OCI-LY3 (cell line): Measurements from ENCODE around the gene BTBD9.

Source experiments
- H2AFZ ChIP-seq: fragments of 200-600, 300-600 bp; shearing (Covaris generic); 2 replicates; pipeline ENCODE4 v1.6.0; 2014; ENCODE audit warnings: antibody characterized with exemption, low read depth, low read length
- H3K27ac ChIP-seq: fragments of 200-600, 300-600 bp; sonication (generic); 2 replicates; pipeline ENCODE4 v1.5.1; 2014; ENCODE audit warnings: mild to moderate bottlenecking, low read length, moderate library complexity, mixed read lengths
- H3K27me3 ChIP-seq: fragments of 200-600, 300-600 bp; sonication (generic); 2 replicates; pipeline ENCODE4 v1.6.1; 2014; ENCODE audit warnings: low read depth, low read length, mixed read lengths
- H3K36me3 ChIP-seq: fragments of 200-600, 300-600 bp; sonication (generic); replicated peaks from 2 replicates; pipeline ENCODE3; 2014; ENCODE audit warnings: low read depth, low read length, mixed read lengths
- H3K4me1 ChIP-seq: fragments of 300-600, 200-600 bp; sonication (generic); 2 replicates; pipeline ENCODE4 v1.6.1; 2014; ENCODE audit warnings: low read length, mixed read lengths
- H3K4me2 ChIP-seq: fragments of 200-600, 300-600 bp; sonication (generic); 2 replicates; pipeline ENCODE4 v1.6.1; 2014; ENCODE audit warnings: low read length, mixed read lengths
- H3K4me3 ChIP-seq: fragments of 300-600, 200-600 bp; sonication (generic); 2 replicates; pipeline ENCODE4 v1.5.1; 2014; ENCODE audit warnings: antibody characterized with exemption, mild to moderate bottlenecking, low read length, moderate library complexity
- H3K79me2 ChIP-seq: fragments of 300-600, 200-600 bp; shearing (Covaris generic); 2 replicates; pipeline ENCODE4 v1.6.1; 2014; ENCODE audit warnings: mild to moderate bottlenecking, low read length, mixed read lengths
- H3K9ac ChIP-seq: fragments of 300-600, 200-600 bp; shearing (Covaris generic); 2 replicates; pipeline ENCODE4 v1.6.0; 2014; ENCODE audit warnings: mild to moderate bottlenecking, low read length, moderate library complexity
- H3K9me3 ChIP-seq: fragments of 200-600, 300-600 bp; shearing (Covaris generic); 2 replicates; pipeline ENCODE4 v1.6.1; 2014; ENCODE audit warnings: low read length, mixed read lengths; ENCODE audit not compliant: insufficient read depth
- H4K20me1 ChIP-seq: fragments of 200-600, 300-600 bp; sonication (generic); 2 replicates; pipeline ENCODE4 v1.6.1; 2016; ENCODE audit warnings: low read length, mixed read lengths; ENCODE audit not compliant: insufficient read depth
- EZH2phosphoT487 ChIP-seq: fragments of 200-600 bp; shearing (Covaris generic); IDR thresholded peaks from 2 replicates; pipeline ENCODE4 v1.6.1; 2018; ENCODE audit warnings: antibody characterized with exemption, mixed run types, low read depth
- TF ChIP-seq, protein P1 (sequence below): fragments of 200-600, 300-600 bp; sonication (generic); IDR thresholded peaks from 2 replicates; pipeline ENCODE4 v1.5.1; 2014; ENCODE audit warnings: antibody characterized with exemption, low read length, low read depth

Gene BTBD9

DNA sequence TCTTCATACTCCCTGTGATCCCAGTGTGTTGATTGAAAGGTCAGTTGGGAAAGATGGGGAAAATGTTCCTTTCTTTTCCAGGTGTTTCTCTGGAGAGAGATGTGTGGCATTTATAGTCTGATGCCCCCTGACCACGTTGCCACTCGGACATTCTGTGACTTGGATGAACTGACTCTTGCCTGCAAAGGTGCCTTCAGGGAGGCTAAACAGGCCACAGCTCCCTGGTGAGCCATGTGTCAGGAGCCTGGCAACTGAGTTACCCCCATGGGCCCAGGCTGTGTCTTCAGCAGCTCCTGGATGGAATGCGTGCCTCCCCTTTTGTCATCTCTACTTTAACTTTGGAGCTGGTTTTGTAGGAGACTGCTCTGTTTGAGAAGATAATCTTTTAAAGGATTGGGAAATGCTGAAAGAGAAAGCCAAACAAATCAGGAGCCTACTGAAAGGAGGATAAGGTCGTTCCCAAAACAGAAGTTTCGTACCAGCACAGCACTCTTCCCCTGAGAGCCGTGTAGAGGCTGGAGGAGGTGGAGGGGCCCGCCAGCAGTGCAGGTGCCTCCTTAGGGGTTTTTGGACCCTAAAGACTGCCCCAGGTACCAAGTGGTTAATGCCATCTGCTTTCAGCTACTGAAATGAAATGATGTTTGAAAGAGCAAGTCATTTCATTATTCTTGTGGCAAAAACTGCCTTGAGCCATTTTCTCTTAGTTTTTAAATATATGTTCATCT is 497.4 kb downstream of the BTBD9 start:
- Histone ChIP-seq H3K27ac (peak overlapping the region; percentile 94), H4K20me1 (no peaks in the 10 kb centered on the region), H3K27me3 (no peaks in the 10 kb centered on the region), H3K9me3 (no peaks in the 10 kb centered on the region), H3K4me1 (peaks cover 64% of the 10 kb centered on the region), H3K9ac (peak overlapping the region; percentile 68), H2AFZ (no peak overlapping the region), H3K79me2 (peaks cover 27% of the 10 kb centered on the region), H3K36me3 (peaks cover 7% of the 10 kb centered on the region), H3K4me2 (peak overlapping the region; percentile 92), H3K4me3 (peak overlapping the region; percentile 67)
- TF ChIP-seq, protein P1, sequence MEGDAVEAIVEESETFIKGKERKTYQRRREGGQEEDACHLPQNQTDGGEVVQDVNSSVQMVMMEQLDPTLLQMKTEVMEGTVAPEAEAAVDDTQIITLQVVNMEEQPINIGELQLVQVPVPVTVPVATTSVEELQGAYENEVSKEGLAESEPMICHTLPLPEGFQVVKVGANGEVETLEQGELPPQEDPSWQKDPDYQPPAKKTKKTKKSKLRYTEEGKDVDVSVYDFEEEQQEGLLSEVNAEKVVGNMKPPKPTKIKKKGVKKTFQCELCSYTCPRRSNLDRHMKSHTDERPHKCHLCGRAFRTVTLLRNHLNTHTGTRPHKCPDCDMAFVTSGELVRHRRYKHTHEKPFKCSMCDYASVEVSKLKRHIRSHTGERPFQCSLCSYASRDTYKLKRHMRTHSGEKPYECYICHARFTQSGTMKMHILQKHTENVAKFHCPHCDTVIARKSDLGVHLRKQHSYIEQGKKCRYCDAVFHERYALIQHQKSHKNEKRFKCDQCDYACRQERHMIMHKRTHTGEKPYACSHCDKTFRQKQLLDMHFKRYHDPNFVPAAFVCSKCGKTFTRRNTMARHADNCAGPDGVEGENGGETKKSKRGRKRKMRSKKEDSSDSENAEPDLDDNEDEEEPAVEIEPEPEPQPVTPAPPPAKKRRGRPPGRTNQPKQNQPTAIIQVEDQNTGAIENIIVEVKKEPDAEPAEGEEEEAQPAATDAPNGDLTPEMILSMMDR = no peak
- TF ChIP-seq EZH2phosphoT487 = no peak

DNA sequence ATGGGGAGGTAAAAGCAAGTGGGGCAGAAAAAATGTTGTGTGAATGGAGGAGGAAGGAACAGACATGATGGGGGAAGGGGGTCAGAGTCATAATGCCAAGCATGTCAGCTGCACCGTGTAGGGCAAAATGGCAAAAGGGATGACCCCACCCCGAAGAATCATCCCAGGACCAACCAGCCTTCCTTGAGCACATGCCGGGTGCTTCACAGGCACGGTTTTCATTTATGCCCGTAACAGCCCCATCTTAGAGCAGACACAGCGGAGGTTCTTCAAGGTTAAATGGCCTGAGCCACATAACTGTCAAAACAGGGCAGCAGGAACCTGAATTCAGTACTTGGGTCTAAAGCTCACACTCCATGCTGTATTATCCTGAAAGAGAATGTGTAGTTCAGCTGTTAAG is 498.0 kb downstream of the BTBD9 start:
- Histone ChIP-seq H3K79me2 (peaks cover 24% of the 10 kb centered on the region), H3K4me3 (peak overlapping the region; percentile 59), H3K27ac (peak overlapping the region; percentile 94), H3K36me3 (peaks cover 7% of the 10 kb centered on the region), H3K27me3 (no peaks in the 10 kb centered on the region), H2AFZ (no peak overlapping the region), H3K4me2 (peak overlapping the region; percentile 92), H4K20me1 (no peaks in the 10 kb centered on the region), H3K4me1 (peaks cover 64% of the 10 kb centered on the region), H3K9me3 (no peaks in the 10 kb centered on the region), H3K9ac (peak overlapping the region; percentile 62)
- TF ChIP-seq, protein P1 = no peak
- TF ChIP-seq EZH2phosphoT487 = no peak

DNA sequence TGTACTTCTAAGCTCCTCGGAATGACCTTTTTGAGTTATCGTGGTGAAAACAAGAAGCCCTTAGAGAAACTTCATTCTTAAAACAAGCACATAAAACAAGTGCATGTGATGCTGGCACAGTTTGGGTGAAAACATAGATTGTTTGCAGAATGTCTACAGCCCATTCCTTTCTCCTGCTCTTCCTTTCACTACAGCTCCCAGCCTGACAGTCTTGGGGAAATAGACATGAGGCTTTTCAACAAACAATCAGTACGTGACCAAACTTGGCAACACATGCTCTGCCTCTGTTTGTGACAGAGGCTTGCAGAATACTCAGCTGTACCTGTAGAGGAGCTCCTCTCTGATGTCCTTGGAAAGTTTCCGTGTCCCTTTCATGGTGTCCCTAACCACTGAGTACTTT is 498.6 kb downstream of the BTBD9 start:
- Histone ChIP-seq H4K20me1 (no peaks in the 10 kb centered on the region), H3K79me2 (peaks cover 17% of the 10 kb centered on the region), H3K27me3 (no peaks in the 10 kb centered on the region), H3K27ac (0 out of 2 replicates have a peak overlapping the region, but pooled peaks have one; percentile 94), H3K9me3 (no peaks in the 10 kb centered on the region), H3K36me3 (peaks cover under 1% of the 10 kb centered on the region), H3K4me1 (peaks cover 58% of the 10 kb centered on the region), H3K9ac (no peak overlapping the region), H3K4me2 (peak overlapping the region; percentile 92), H2AFZ (no peak overlapping the region), H3K4me3 (no peak overlapping the region)
- TF ChIP-seq, protein P1 = no peak
- no peak for TF ChIP-seq EZH2phosphoT487

DNA sequence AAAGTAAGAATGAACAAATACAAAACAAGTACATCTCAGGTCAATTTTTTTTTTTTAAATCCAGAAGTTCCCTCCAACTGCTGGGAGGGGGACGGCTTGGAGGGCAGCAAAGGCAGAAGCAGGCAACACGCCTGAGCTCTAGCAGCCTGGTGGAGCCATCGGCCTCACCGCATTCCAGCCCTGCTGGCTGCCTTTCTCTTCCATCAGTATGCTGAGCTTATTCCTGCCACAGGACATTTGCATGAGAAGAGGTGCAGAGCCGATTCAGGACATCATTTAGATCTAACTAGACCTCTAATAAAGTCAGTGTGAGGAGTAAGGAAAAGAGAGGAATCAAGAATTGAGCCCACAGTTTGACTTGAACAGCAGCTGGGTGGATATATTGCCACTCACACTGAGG is 501.4 kb downstream of the BTBD9 start:
- Histone ChIP-seq H2AFZ (no peak overlapping the region), H3K9me3 (no peaks in the 10 kb centered on the region), H3K4me2 (no peak overlapping the region), H3K27ac (no peak overlapping the region), H3K27me3 (no peaks in the 10 kb centered on the region), H4K20me1 (peaks cover 7% of the 10 kb centered on the region; the same call in 1 of the 2 replicates), H3K9ac (no peak overlapping the region), H3K4me3 (no peak overlapping the region), H3K36me3 (peaks cover 5% of the 10 kb centered on the region), H3K4me1 (peaks cover 39% of the 10 kb centered on the region), H3K79me2 (peaks cover 3% of the 10 kb centered on the region; the same call in 1 of the 2 replicates)
- TF ChIP-seq, protein P1 = no peak
- TF ChIP-seq EZH2phosphoT487 = no peak
